Fibroblast of skin of abdomen (primary cell): ENCODE results near the gene CEP41.
A peak's percentile ranks its signal among the peaks of the same experiment; 100 is the strongest.

ENCODE experiments used
- DNase-seq: peaks from one replicate; pipeline ENCODE4 v3.0.0-alpha.2; 2013

CEP41 gene

DNA sequence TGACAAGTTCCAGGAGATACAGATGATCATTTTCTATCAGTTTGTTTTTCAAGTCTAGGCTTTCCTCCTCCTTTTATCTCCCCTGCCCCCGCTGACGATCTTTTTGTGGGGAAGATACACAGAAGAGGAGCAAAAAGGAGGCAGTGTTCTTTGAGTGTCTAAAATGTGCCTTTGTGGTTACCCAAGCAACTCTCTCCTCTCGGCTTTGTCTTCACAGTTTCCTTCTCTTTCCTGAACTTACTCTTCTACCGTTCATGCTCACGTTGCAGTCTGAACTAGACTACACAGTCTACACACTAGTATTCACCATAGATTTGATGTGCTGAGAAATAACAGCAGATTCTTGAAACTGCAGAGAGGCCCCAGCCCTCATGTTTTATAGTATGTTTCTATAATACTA is 23.6 kb downstream of the CEP41 start:
- DNase-seq, result no peak

DNA sequence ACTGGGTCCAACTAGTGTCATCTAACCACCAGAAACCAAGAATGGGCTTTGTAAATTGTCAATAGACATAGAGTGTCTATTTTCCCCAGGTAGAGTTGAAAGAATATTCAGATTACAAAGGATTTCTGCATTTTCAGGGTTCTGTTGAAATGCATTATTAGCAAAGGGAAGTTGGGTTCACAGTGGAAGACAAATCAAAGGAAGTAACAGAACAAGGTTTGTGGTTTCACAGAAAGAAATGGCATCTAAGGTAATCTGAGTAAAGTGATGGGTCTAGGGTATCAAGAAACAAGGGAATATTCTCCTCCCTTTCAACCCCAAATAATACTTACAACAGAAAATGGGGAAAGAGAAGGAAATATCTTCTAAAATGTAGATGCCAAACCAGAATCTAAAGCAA is 25.8 kb downstream of the CEP41 start:
- DNase-seq, result no peak

DNA sequence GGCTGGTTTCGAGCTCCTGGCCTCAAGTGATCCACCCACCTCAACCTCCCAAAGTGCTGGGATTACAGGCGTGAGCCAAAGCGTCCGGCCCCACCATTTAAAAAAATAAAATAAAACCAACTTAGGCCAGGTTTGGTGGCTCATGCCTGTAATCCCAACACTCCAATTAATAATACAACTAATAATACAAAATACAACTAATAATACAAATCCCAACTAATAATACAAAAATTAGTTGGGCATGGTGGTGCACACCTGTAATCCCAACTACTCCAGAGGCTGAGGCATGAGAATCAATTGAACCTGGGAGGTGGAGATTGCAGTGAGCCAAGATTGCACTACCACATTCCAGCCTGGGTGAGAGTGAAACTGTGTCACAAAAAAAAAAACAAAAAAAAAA is 27.6 kb downstream of the CEP41 start:
- DNase-seq, result no peak

DNA sequence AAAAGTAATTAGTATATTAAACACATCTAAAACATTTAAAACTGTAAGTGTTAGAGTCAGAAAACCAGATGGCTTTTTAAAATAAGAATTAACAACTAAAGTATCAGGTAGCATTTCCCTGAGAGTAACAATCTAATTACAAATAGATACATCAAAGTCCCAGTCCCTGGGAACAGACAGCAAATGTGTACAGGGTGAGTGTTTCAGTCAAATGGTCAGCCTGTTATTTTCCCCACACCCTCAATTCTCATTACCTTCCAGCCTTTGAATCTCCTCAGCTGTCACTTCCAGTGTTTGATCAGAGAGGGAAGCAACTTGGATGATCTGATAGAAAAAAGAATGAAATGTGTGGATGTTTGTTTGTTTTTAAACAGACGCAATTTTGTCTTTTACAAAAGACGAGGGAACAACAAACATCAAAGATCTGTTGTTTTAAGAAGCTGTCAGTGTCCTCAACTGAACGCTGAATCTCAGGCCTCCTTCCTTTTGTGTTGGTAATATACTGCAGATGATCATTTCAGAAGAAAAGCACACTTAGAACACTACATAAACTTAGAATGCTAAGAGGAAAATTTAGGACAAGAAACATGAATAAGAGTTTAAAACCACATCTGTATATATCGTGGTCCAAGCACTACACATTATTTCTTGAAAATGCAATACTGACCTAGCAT is 29.8 kb downstream of the CEP41 start:
- DNase-seq, result no peak

DNA sequence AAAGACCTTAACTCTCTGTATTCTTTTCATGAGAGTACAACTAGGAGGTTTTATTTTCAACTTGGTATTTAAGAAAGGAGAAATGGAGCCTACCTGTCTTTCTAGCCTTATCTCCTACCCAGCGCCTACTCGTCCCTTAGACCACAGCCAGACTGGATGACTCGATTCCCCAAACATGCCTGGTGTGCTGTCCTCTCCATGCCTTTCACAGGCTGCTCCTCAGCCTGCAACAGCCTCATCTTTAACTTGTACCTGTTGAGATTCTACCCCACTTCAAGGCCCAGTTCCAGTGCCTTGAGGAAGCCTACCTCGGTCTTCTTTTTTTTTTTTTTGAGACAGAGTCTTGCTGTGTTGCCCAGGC is 31.1 kb downstream of the CEP41 start:
- DNase-seq, result no peak

DNA sequence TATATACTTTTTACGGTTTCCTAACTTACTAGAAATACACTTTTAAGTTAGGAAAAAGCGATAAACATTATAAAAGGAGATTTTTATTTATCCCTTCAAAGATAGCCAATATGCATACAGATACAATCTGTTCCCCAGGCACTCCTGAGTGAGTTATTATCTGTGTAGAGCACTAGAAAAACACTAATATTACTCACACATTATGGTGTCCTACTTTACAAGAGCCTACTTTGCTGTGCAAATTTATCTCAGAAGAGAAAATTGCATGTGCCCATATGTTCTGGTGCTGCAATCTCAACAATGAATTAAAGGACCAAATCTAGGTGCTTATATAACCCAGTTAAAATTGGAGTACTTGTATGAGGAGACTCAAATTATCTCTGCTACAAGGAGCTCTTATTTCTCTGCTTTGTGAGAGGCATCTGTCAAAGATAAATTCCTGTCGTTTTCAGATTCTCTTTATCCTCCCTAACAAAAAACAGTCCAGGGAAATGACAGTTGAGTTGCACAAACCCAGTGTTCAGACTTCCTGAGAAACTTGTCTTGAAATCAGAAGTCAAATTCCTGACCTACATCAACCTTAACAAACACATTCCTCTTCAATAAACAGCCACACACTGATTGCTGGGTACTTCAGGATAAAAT is 31.6 kb downstream of the CEP41 start:
- peak; percentile 41 for DNase-seq

- no peak for DNase-seq
Observed at GRCh38 chr7:130405003-130405402, 35.8 kb downstream of the CEP41 start.

GRCh38 chr7:130401578-130401977 is 39.2 kb downstream of the CEP41 start:
- DNase-seq, result no peak

- peak; percentile 33 for DNase-seq
Observed at GRCh38 chr7:130401101-130401500, 39.7 kb downstream of the CEP41 start.

DNA sequence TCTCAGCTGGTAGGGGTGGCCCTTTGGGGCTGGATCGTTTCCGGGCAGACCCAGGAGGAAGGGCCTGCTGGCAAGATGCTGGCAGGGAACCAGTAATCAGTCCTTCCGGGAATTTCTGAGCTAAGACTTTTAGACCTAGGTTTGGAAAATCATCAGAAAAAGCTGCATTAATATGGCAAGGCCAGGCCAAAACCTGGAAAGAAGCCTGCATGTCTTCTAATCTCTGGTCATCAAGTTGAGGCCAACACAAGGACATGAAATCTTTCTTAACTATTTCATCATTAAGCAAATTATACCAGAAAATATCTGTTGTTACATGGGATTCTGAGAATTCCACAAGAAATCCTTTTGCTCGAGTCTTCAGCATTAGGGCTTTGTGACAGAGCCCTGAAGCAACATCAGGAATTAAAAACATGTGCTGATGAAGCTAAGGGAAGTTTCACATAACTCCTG is 40.7 kb downstream of the CEP41 start:
- peak; percentile 94 for DNase-seq

DNA sequence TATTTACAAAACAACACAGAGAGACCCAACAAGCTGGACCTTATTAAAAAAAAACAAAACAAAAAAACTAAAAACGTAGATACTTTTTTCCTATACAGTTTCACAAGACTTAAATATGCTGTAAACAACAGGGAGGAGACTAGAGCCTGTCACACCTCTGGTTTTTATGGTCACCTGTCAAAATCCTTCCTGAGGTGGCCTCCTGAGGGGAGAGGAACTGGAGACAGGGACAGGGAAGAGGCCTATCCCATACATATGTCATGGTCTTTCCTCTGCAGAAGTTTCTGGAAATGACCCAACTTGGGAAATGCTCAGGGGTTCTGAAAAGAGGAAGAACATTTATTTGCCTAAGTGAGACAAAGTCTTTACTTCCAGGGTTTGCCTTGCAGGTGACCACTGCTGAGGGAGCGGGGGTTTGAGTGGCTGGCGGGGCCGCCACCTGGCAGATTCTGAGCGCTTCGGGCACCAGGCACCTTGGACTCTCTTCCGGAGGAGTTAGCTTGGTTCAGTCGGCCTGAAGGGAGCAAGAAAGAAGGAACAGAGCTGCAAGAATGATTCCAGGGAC is 42.2 kb downstream of the CEP41 start:
- no peak for DNase-seq

GRCh38 chr7:130397758-130398073 is 43.1 kb downstream of the CEP41 start:
- no peak for DNase-seq

DNA sequence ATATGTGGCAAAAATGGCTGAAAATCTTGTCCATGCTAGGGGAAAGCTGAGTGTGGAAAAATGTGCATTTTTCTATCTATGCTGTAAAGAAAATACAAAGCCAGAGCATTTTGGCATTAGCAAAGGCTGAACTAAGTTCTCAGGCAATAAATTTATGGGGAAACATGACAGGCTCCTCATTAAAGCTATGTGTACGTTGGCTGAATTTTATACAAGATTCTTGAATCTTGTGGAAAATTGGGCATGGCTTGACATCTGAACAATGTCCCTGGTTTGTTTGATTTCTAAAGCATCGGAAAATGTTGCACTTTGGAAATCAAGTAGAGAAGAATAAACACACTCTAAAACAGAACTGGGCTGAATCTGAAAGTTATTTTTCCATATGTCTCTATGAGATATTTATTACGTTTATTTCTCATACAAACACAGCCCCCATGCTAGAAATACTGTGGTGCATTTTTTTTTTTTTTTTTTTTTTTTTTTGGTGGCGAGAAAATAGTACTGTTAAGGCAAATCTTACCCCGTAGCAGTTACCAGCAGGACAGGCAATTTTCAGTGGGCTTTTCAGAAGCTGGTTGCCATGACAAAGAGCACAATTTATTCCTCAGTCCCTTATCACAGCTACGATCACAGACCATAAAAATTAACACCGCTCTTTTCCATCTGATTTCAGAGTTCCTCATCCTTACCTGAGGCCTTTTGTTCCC is 43.6 kb downstream of the CEP41 start:
- DNase-seq, result peak; percentile 60

DNA sequence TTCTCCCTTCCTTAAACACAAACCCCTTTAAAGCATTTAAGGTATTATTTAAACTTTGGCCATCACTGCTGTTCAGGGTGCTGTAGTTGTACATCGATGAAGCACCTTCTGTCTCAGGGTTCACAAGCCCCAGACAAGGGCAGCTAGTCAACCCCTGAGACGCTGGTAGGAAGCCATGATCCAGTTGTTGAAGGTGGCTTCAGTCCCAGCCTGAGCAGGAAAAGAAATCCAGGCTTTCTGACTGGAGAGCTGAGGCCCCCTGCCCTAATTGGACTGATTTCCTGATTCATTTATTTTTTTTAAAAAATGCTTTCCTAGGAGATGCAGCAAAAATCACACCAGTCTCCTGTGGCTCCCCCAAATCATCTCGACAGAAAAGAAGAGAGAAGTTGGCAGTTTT is 44.7 kb downstream of the CEP41 start:
- DNase-seq, result no peak

DNA sequence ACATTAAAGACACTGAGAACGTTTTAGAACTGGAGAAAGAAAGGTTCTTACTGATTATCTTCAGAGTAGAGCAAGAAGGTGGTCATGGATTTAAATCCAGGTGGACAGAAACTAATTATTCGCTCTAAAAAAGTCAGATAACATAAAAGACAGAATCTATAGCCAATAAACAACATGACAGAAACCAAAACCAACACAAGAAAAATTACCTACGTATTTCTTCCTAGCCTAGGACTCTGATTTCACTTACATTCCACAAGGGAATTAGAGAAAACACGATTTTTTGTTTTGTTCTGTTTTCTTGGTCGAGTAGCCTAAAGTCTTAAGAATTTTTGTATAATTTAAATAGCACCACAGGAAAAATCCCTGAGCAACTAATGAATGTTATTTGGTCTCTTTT is 45.4 kb downstream of the CEP41 start:
- no peak for DNase-seq

- DNase-seq, result no peak
Observed at GRCh38 chr7:130394421-130395195, 46.2 kb downstream of the CEP41 start.

DNA sequence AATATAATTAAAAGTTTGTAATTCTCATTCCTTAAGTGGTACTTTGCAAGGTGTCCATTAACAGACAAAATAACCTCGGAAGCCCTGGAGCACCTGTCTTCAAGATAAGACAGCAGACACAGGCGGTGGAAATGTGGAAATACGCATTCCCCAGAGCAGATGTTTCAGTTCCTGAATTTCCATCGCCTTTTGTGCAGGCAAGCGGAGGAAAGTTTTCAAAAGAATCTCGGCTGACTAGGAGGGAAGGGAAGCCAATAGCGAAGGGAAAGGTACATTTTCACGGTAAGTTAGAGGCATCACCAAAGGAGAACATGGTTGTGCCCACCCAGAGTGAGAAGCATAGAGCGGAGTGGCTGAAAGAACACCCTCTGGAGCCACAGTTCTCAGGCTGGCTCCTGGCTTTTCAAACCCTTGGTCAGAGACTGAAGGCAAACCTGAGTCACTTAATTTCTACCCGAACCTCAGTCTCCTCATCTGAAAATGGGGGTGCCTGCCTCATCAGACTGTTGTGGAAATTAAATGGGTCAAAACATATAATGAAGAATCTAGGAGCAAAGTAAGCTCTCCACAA is 46.9 kb downstream of the CEP41 start:
- DNase-seq, result no peak

DNA sequence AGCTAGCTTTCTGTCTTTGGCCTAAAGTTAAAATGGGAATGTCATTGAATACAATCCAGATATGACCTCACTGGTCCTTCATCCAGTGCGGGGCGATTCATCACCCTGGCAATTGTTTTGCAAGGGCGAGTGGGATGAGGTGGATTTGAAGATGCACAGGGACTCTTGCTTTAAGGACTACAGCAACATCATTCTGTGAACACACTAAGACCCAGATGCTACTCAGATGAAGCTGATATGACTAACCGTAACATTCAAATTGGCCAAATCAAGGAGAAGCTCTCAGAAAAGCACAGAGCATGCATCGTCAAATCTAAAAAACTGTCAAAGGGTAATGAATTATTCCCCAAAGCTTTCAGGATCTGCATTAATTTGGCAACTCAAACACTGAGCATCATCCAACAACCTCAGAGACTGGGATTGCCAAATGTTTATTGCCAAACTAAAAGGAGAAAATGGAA is 47.7 kb downstream of the CEP41 start:
- peak; percentile 75 for DNase-seq

GRCh38 chr7:130390486-130390885 is 50.3 kb downstream of the CEP41 start:
- no peak for DNase-seq

DNA sequence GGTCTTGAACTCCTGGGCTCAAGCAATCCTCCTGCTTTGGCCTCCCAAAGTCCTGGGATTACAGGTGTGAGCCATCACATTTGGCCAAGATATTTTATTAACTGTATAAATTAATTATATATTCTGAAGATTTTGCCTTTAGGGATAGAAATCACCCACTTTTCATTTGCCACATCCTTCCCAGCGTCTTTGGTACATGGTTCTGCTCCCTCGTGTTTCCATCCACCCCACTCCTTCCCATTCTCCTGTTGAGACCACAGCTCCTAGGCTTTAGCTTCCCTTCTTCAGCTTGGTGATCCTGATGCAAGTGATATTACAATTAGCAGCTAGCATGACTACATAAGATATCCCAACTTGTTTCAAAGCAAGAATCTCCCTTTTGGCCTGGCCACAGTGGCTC is 52.1 kb downstream of the CEP41 start:
- no peak for DNase-seq

- peak; percentile 94 for DNase-seq
Observed at GRCh38 chr7:130387628-130388403, 53.0 kb downstream of the CEP41 start.

DNA sequence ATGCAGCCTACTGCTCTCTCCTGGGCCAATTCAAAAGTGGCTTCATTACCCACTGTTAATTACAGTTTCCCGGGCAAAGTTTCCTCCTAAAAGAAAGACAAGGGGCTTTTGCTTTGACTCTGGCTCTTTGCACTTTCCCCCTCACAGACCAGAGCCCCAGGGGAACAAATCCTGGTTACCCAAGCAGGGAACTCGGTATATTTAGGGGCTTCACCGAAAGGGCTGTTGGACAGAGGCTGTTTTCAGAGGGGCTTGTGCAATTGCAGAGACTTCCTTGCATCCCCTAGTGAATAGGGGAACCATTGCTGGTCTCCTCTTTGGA is 53.5 kb downstream of the CEP41 start:
- no peak for DNase-seq
